ENCODE measurements around the gene DCUN1D4.

DCUN1D4 gene

GRCh38 chr4:51960486-51960885 lies 117.5 kb downstream of the DCUN1D4 start:
- Histone ChIP-seq H3K36me3 (ENCODE audit: control insufficient read depth in 2 of 2, insufficient read depth in 2 of 2, low read length in 2 of 2) (no peaks in the 10 kb centered on the region), H3K9me3 (ENCODE audit: control insufficient read depth in 2 of 2, low read length in 2 of 2) (no peaks in the 10 kb centered on the region), H3K9ac (ENCODE audit: low read depth in 1 of 2, low read length in 2 of 2) (no peak overlapping the region), H3K27ac (ENCODE audit: low read depth in 2 of 2, low read length in 2 of 2) (no peak overlapping the region), H3K4me3 (ENCODE audit: low read length in 2 of 2) (no peak overlapping the region), H3K27me3 (ENCODE audit: control insufficient read depth in 2 of 2, insufficient read depth in 2 of 2, low read length in 2 of 2) (no peaks in the 10 kb centered on the region), H3K4me1 (ENCODE audit: control insufficient read depth in 2 of 2, insufficient read depth in 2 of 2, low read length in 2 of 2) (no peaks in the 10 kb centered on the region)

GRCh38 chr4:51963841-51964517 lies 121.0 kb downstream of the DCUN1D4 start:
- Histone ChIP-seq H3K27ac (ENCODE audit: low read depth in 2 of 2, low read length in 2 of 2) (no peak overlapping the region), H3K4me1 (ENCODE audit: control insufficient read depth in 2 of 2, insufficient read depth in 2 of 2, low read length in 2 of 2) (no peaks in the 10 kb centered on the region), H3K9ac (ENCODE audit: low read depth in 1 of 2, low read length in 2 of 2) (no peak overlapping the region), H3K9me3 (ENCODE audit: control insufficient read depth in 2 of 2, low read length in 2 of 2) (no peaks in the 10 kb centered on the region), H3K4me3 (ENCODE audit: low read length in 2 of 2) (no peak overlapping the region), H3K36me3 (ENCODE audit: control insufficient read depth in 2 of 2, insufficient read depth in 2 of 2, low read length in 2 of 2) (no peaks in the 10 kb centered on the region), H3K27me3 (ENCODE audit: control insufficient read depth in 2 of 2, insufficient read depth in 2 of 2, low read length in 2 of 2) (no peaks in the 10 kb centered on the region)

- no peaks in the 10 kb centered on the region for H3K27me3 ChIP-seq (ENCODE audit: control insufficient read depth in 2 of 2, insufficient read depth in 2 of 2, low read length in 2 of 2)
- H3K4me3 ChIP-seq (ENCODE audit: low read length in 2 of 2), result no peak overlapping the region
- no peak overlapping the region for H3K27ac ChIP-seq (ENCODE audit: low read depth in 2 of 2, low read length in 2 of 2)
- H3K4me1 ChIP-seq (ENCODE audit: control insufficient read depth in 2 of 2, insufficient read depth in 2 of 2, low read length in 2 of 2), result no peaks in the 10 kb centered on the region
- H3K9ac ChIP-seq (ENCODE audit: low read depth in 1 of 2, low read length in 2 of 2), result no peak overlapping the region
- no peaks in the 10 kb centered on the region for H3K9me3 ChIP-seq (ENCODE audit: control insufficient read depth in 2 of 2, low read length in 2 of 2)
- no peaks in the 10 kb centered on the region for H3K36me3 ChIP-seq (ENCODE audit: control insufficient read depth in 2 of 2, insufficient read depth in 2 of 2, low read length in 2 of 2)
These were observed 122.9 kb downstream of the DCUN1D4 start for GRCh38 chr4:51965862-51966261.
